Panc1 (cell line): ENCODE data around the gene SAMD4A. TPM values are rescaled to one million over a fixed set of nuclear protein-coding genes. Genes with fewer than 3 reads are reported as not detected.

Experiments
- ATAC-seq: fragments of 200-7000 bp; cut with Tn5 transposase; 2 replicates; pipeline ENCODE4 v1.9.1; 2020; ENCODE audit warnings: mild to moderate bottlenecking, moderate library complexity
- BruUV-seq: library from RNA; stranded (reverse); fragments of 400-500 nt; replicated peaks from 2 replicates; lab custom pipeline; 2021; lab: Mats Ljungman, UMichigan
- CTCF ChIA-PET: fragments of 300-600 bp; sonication (Branson Sonifier 250); formaldehyde crosslinking; loops from one replicate; lab custom pipeline; 2022; ENCODE audit warnings: antibody characterized with exemption; lab: Charles Lee
- POLR2A ChIA-PET: fragments of 300-600 bp; sonication (Branson Sonifier 250); formaldehyde crosslinking; loops from one replicate; lab custom pipeline; 2022; ENCODE audit warnings: antibody characterized with exemption; lab: Charles Lee
- DNase-seq: peaks from one replicate; pipeline ENCODE4 v3.0.0-alpha.2; 2010; ENCODE audit warnings: low read depth, low spot score
- H3K27ac ChIP-seq: 2 replicates; pipeline ENCODE4 v1.5.1; 2011; ENCODE audit warnings: mild to moderate bottlenecking, low read length, inconsistent platforms
- H3K27me3 ChIP-seq: fragments of 200-500 bp; sonication (Bioruptor generic); 2 replicates; pipeline ENCODE4 v1.6.0; 2014; ENCODE audit warnings: low read length, inconsistent platforms; ENCODE audit not compliant: control insufficient read depth, insufficient read depth
- H3K36me3 ChIP-seq: fragments of 200-500 bp; sonication (Bioruptor generic); 2 replicates; pipeline ENCODE4 v1.5.1; 2014; ENCODE audit warnings: inconsistent platforms, mild to moderate bottlenecking, low read length, moderate library complexity; ENCODE audit not compliant: control insufficient read depth, insufficient read depth
- H3K4me1 ChIP-seq: 2 replicates; pipeline ENCODE4 v1.5.1; 2011; ENCODE audit warnings: inconsistent platforms, mild to moderate bottlenecking, low read length, moderate library complexity; ENCODE audit not compliant: control insufficient read depth, insufficient read depth
- H3K4me3 ChIP-seq, 2 experiments: 2 replicates each; pipeline ENCODE4 v1.5.1; 2011 to 2012; ENCODE audit warnings: low read depth in 2 of 2, low read length in 2 of 2, mild to moderate bottlenecking in 2 of 2, inconsistent platforms in 1 of 2, moderate library complexity in 1 of 2
- H3K9me3 ChIP-seq: fragments of 200-500 bp; sonication (Bioruptor generic); 2 replicates; pipeline ENCODE4 v1.5.1; 2014; ENCODE audit warnings: low read depth, mild to moderate bottlenecking, inconsistent platforms, low read length, moderate library complexity; ENCODE audit not compliant: control insufficient read depth, insufficient read depth
- POLR2AphosphoS5 ChIP-seq: IDR thresholded peaks from 2 replicates; pipeline ENCODE4 v1.6.1; 2012; ENCODE audit warnings: mild to moderate bottlenecking, low read depth, low read length, moderate library complexity
- SIN3A ChIP-seq: IDR thresholded peaks from 2 replicates; pipeline ENCODE4 v1.6.1; 2012; ENCODE audit warnings: low read depth, mild to moderate bottlenecking, low read length, moderate library complexity, borderline replicate concordance; ENCODE audit not compliant: insufficient read depth
- TCF7L2 ChIP-seq: IDR thresholded peaks from 2 replicates; pipeline ENCODE4 v1.6.1; 2011; ENCODE audit warnings: mild to moderate bottlenecking, low read depth, low read length, inconsistent platforms
- in situ Hi-C: cut with HindIII; loops from 2 replicates; pipeline ENCODE4 v1.10.0; 2016; ENCODE audit warnings: low sequenced_read_pairs, low pct_unique_long_range_greater_than_20kb
- intact Hi-C: fragments of 100-400 bp; cut with micrococcal nuclease; formaldehyde crosslinking; loops from one replicate; pipeline ENCODE4 v1.10.0; 2022; ENCODE audit not compliant: unreplicated experiment
- total RNA-seq: library from RNA; stranded (reverse); gene quantifications from one replicate; pipeline ENCODE4 v1.2.1, GENCODE V29; 2021; ENCODE audit not compliant: unreplicated experiment
- TF ChIP-seq, protein P1 (sequence below): fragments of 450-650 bp; IDR thresholded peaks from 2 replicates; pipeline ENCODE4 v1.5.1; 2017; ENCODE audit warnings: mild to moderate bottlenecking
- TF ChIP-seq, protein P2 (sequence below), 2 experiments: IDR thresholded peaks; 2 replicates each; pipeline ENCODE4 v1.6.1; 2011 to 2012; ENCODE audit warnings: low read depth in 2 of 2, control low read depth in 1 of 2, low read length in 1 of 2, mild to moderate bottlenecking in 1 of 2, moderate library complexity in 1 of 2; ENCODE audit not compliant: insufficient read depth in 1 of 2

The SAMD4A gene
- total RNA-seq, 1 experiment from 2014 or later, result 15.2 TPM

DNA sequence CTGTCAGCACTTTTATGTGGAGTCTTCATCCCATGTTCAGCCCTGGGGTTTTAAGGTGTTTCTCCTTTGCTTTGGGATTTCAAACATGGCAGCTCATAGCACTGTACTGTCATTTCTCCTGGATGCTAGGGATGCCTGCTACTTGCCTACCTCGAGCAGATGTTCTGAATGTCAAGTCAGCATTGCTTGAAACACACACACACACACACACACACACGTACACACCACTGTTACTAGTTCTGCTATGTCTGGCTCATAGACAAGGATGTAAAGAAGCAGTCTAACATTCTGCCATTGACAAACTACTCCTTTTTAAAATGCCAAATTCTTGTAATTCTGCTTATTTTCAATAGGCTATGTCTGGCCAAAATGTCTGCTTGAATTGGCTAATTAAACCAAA lies 72.7 kb downstream of the SAMD4A start:
- BruUV-seq, result no TSS peak
- H3K27me3 ChIP-seq, result no peaks in the 10 kb centered on the region
- DNase-seq, result no peak
- H3K4me3 ChIP-seq, result no peak overlapping the region
- no peaks in the 10 kb centered on the region for H3K36me3 ChIP-seq
- intact Hi-C loops, result loop anchor here (5.0 kb wide), 1 partner anchor 72 kb away; the partner anchor contains the start of gene SAMD4A
- peak overlapping the region; percentile 7; the same call in 1 of the 2 replicates for H3K27ac ChIP-seq
- no peaks in the 10 kb centered on the region for H3K9me3 ChIP-seq
- H3K4me1 ChIP-seq, result peaks cover 19% of the 10 kb centered on the region
- ChIA-PET POLR2A (interaction anchor here (0.6 to 0.7 kb wide), 2 partner anchors 9 to 52 kb away, joined by 3 to 8 read pairs; no protein-coding TSS in a partner anchor), CTCF (no interaction called here)
- TF ChIP-seq, protein P1, sequence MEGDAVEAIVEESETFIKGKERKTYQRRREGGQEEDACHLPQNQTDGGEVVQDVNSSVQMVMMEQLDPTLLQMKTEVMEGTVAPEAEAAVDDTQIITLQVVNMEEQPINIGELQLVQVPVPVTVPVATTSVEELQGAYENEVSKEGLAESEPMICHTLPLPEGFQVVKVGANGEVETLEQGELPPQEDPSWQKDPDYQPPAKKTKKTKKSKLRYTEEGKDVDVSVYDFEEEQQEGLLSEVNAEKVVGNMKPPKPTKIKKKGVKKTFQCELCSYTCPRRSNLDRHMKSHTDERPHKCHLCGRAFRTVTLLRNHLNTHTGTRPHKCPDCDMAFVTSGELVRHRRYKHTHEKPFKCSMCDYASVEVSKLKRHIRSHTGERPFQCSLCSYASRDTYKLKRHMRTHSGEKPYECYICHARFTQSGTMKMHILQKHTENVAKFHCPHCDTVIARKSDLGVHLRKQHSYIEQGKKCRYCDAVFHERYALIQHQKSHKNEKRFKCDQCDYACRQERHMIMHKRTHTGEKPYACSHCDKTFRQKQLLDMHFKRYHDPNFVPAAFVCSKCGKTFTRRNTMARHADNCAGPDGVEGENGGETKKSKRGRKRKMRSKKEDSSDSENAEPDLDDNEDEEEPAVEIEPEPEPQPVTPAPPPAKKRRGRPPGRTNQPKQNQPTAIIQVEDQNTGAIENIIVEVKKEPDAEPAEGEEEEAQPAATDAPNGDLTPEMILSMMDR, result no peak
- TF ChIP-seq TCF7L2, result no peak
- no peak for TF ChIP-seq SIN3A
- TF ChIP-seq, protein P2, sequence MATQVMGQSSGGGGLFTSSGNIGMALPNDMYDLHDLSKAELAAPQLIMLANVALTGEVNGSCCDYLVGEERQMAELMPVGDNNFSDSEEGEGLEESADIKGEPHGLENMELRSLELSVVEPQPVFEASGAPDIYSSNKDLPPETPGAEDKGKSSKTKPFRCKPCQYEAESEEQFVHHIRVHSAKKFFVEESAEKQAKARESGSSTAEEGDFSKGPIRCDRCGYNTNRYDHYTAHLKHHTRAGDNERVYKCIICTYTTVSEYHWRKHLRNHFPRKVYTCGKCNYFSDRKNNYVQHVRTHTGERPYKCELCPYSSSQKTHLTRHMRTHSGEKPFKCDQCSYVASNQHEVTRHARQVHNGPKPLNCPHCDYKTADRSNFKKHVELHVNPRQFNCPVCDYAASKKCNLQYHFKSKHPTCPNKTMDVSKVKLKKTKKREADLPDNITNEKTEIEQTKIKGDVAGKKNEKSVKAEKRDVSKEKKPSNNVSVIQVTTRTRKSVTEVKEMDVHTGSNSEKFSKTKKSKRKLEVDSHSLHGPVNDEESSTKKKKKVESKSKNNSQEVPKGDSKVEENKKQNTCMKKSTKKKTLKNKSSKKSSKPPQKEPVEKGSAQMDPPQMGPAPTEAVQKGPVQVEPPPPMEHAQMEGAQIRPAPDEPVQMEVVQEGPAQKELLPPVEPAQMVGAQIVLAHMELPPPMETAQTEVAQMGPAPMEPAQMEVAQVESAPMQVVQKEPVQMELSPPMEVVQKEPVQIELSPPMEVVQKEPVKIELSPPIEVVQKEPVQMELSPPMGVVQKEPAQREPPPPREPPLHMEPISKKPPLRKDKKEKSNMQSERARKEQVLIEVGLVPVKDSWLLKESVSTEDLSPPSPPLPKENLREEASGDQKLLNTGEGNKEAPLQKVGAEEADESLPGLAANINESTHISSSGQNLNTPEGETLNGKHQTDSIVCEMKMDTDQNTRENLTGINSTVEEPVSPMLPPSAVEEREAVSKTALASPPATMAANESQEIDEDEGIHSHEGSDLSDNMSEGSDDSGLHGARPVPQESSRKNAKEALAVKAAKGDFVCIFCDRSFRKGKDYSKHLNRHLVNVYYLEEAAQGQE (IDR thresholded peaks at IDR 0.05; ENCODE audit: insufficient read depth in 1 of 2, low read depth in 2 of 2, low read length in 1 of 2), result no peak
- no peak for TF ChIP-seq POLR2AphosphoS5
- in situ Hi-C loops, result no loop called here
- ATAC-seq, result no peak

DNA sequence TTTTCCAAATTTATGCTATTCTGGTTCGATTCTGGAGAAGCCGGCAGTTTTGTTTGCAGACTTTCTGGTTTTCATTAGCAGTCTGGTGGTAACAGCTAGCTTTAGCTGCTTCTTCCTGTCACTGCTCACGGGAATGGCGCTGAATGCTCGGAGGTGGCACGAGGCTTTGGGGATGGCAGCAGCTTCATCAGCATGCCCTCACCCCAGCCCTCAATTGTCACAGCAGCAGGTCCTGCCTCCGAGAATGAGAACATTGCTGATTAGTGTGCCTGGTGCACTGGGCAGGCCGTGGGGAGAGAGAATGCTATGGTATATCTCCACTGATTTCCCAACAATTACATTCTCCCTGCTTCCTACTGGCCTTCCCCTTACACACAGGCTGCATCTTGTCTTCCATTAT lies 73.6 kb downstream of the SAMD4A start:
- intact Hi-C loops, result no loop called here
- Histone ChIP-seq H3K27ac (no peak overlapping the region), H3K9me3 (no peaks in the 10 kb centered on the region), H3K36me3 (no peaks in the 10 kb centered on the region), H3K27me3 (no peaks in the 10 kb centered on the region), H3K4me1 (peaks cover 19% of the 10 kb centered on the region), H3K4me3 (no peak overlapping the region)
- in situ Hi-C loops, result no loop called here
- DNase-seq (no peak), ATAC-seq (no peak)
- BruUV-seq, result no TSS peak
- CTCF ChIA-PET, result no interaction called here
- POLR2A ChIA-PET, result interaction anchor here (0.7 kb wide), 1 partner anchor 10 kb away, joined by 3 read pairs; no protein-coding TSS in a partner anchor
- TF ChIP-seq POLR2AphosphoS5 (no peak), SIN3A (no peak)
- TF ChIP-seq, protein P2 (IDR thresholded peaks at IDR 0.05; ENCODE audit: insufficient read depth in 1 of 2, low read depth in 2 of 2, low read length in 1 of 2), result no peak
